PC-9 (cell line): ENCODE data around the gene VAMP5. TPM values are rescaled to one million over a fixed set of nuclear protein-coding genes. Genes with fewer than 3 reads are reported as not detected.

ENCODE experiments used
- BruUV-seq: library from RNA; stranded (reverse); fragments of 400-500 nt; replicated peaks from 2 replicates; lab custom pipeline; 2021; lab: Mats Ljungman, UMichigan
- CTCF ChIA-PET: fragments of 300-600 bp; sonication (Branson Sonifier 250); formaldehyde crosslinking; loops from one replicate; lab custom pipeline; 2022; ENCODE audit warnings: antibody characterized with exemption; lab: Charles Lee
- POLR2A ChIA-PET: fragments of 300-600 bp; sonication (Branson Sonifier 250); formaldehyde crosslinking; loops from one replicate; lab custom pipeline; 2022; ENCODE audit warnings: antibody characterized with exemption; ENCODE audit not compliant: unreplicated experiment; lab: Charles Lee
- DNase-seq, 2 experiments: peaks; one replicate each; pipeline versions ENCODE4 v3.0.0 to v3.0.0-alpha.2; 2015 to 2022; ENCODE audit warnings: mixed read lengths in 1 of 2
- H2AFZ ChIP-seq: fragments of 200-600 bp; sonication (generic); 2 replicates; pipeline ENCODE4 v1.8.1; 2017; ENCODE audit warnings: antibody characterized with exemption
- H3F3A ChIP-seq: fragments of 200-600 bp; sonication (generic); 2 replicates; pipeline ENCODE4 v1.8.1; 2017; ENCODE audit warnings: antibody characterized with exemption, mild to moderate bottlenecking, low read depth; ENCODE audit not compliant: insufficient read depth
- H3K27ac ChIP-seq: fragments of 200-600 bp; sonication (generic); 2 replicates; pipeline ENCODE4 v1.6.1; 2016; ENCODE audit warnings: mixed run types
- H3K27me3 ChIP-seq: fragments of 200-600 bp; sonication (generic); 2 replicates; pipeline ENCODE4 v1.6.1; 2016; ENCODE audit warnings: low read depth, mixed run types; ENCODE audit not compliant: insufficient read depth
- H3K36me3 ChIP-seq: fragments of 200-600 bp; sonication (generic); 2 replicates; pipeline ENCODE4 v1.6.1; 2016; ENCODE audit warnings: low read depth, mixed run types
- H3K4me1 ChIP-seq: fragments of 200-600 bp; sonication (generic); replicated peaks from 2 replicates; pipeline ENCODE4 v1.6.1; 2016; ENCODE audit warnings: mixed run types; ENCODE audit not compliant: insufficient read depth
- H3K4me2 ChIP-seq: fragments of 200-600 bp; sonication (generic); 2 replicates; pipeline ENCODE4 v1.6.1; 2017; ENCODE audit warnings: mixed run types
- H3K4me3 ChIP-seq: fragments of 200-600 bp; sonication (generic); 2 replicates; pipeline ENCODE4 v1.6.1; 2016; ENCODE audit warnings: mixed run types
- H3K79me2 ChIP-seq: fragments of 200-600 bp; sonication (generic); 2 replicates; pipeline ENCODE4 v1.6.1; 2017; ENCODE audit warnings: low read depth, mixed run types
- H3K9me2 ChIP-seq: fragments of 200-600 bp; sonication (generic); 2 replicates; pipeline ENCODE4 v1.8.1; 2017; ENCODE audit warnings: mild to moderate bottlenecking; ENCODE audit not compliant: insufficient read depth
- H3K9me3 ChIP-seq: fragments of 200-600 bp; sonication (generic); 2 replicates; pipeline ENCODE4 v1.8.1; 2016; ENCODE audit warnings: low read depth; ENCODE audit not compliant: insufficient read depth
- H4K20me1 ChIP-seq: fragments of 200-600 bp; sonication (generic); 2 replicates; pipeline ENCODE4 v1.8.1; 2017; ENCODE audit not compliant: insufficient read depth
- EZH2 ChIP-seq: fragments of 200-600 bp; sonication (generic); IDR thresholded peaks from 2 replicates; pipeline ENCODE4 v1.8.0; 2017; ENCODE audit warnings: antibody characterized with exemption, low read depth
- intact Hi-C: fragments of 100-400 bp; cut with micrococcal nuclease; formaldehyde crosslinking; loops from one replicate; pipeline ENCODE4 v1.10.0; 2022; ENCODE audit not compliant: unreplicated experiment
- total RNA-seq: library from RNA; stranded (reverse); gene quantifications from 2 replicates; pipeline ENCODE4 v1.2.3, GENCODE V29; 2021
- TF ChIP-seq, protein P1 (sequence below): fragments of 200-600 bp; sonication (generic); conservative IDR thresholded peaks from 2 replicates; pipeline ENCODE4 v1.6.1; 2017; ENCODE audit warnings: mixed run types, antibody characterized with exemption, mild to moderate bottlenecking, moderate library complexity

Gene VAMP5
- total RNA-seq, 1 experiment from 2014 or later: 7.2 TPM

DNA sequence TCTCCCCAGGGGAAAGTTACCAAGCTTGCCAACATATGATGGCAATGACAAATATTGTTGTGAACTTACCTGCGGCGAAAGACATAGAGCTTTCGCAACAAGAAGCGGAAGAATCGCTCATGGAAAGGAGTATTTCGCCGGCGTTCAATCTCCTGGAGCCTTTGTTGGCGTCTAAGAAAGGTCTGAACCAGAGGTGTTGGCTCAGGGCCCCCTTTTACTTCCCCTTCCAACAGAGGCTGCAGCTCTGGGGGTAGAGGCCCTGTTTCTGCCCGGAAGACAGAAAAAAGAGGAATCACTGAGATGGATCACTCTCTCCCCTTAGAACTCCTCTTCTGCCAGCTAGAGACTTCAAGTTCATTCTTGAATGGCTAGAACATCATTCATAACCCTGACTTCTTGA, 33.7 kb upstream of the VAMP5 start:
- Histone ChIP-seq H4K20me1 (peaks cover 8% of the 10 kb centered on the region), H3K36me3 (0 out of 2 replicates have a peak, but pooled peaks cover 6% of the 10 kb centered on the region), H3K79me2 (no peaks in the 10 kb centered on the region), H3F3A (peaks cover 44% of the 10 kb centered on the region), H3K9me3 (no peaks in the 10 kb centered on the region), H3K4me3 (no peak overlapping the region), H3K9me2 (no peaks in the 10 kb centered on the region), H3K4me1 (no peaks in the 10 kb centered on the region), H2AFZ (no peak overlapping the region), H3K4me2 (no peak overlapping the region), H3K27me3 (no peaks in the 10 kb centered on the region), H3K27ac (no peak overlapping the region)
- BruUV-seq: no TSS peak
- TF ChIP-seq, protein P1, sequence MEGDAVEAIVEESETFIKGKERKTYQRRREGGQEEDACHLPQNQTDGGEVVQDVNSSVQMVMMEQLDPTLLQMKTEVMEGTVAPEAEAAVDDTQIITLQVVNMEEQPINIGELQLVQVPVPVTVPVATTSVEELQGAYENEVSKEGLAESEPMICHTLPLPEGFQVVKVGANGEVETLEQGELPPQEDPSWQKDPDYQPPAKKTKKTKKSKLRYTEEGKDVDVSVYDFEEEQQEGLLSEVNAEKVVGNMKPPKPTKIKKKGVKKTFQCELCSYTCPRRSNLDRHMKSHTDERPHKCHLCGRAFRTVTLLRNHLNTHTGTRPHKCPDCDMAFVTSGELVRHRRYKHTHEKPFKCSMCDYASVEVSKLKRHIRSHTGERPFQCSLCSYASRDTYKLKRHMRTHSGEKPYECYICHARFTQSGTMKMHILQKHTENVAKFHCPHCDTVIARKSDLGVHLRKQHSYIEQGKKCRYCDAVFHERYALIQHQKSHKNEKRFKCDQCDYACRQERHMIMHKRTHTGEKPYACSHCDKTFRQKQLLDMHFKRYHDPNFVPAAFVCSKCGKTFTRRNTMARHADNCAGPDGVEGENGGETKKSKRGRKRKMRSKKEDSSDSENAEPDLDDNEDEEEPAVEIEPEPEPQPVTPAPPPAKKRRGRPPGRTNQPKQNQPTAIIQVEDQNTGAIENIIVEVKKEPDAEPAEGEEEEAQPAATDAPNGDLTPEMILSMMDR: no peak
- no peak for TF ChIP-seq EZH2
- intact Hi-C loops: loop anchor here (5.0 kb wide), 2 partner anchors 223 to 248 kb away; partner anchors contain the start of gene TGOLN2
- ChIA-PET POLR2A (interaction anchor here (0.6 kb wide), 2 partner anchors 12 to 190 kb away, joined by 3 to 5 read pairs; partner anchors contain the start of gene MAT2A), CTCF (no interaction called here)
- no peak for DNase-seq

DNA sequence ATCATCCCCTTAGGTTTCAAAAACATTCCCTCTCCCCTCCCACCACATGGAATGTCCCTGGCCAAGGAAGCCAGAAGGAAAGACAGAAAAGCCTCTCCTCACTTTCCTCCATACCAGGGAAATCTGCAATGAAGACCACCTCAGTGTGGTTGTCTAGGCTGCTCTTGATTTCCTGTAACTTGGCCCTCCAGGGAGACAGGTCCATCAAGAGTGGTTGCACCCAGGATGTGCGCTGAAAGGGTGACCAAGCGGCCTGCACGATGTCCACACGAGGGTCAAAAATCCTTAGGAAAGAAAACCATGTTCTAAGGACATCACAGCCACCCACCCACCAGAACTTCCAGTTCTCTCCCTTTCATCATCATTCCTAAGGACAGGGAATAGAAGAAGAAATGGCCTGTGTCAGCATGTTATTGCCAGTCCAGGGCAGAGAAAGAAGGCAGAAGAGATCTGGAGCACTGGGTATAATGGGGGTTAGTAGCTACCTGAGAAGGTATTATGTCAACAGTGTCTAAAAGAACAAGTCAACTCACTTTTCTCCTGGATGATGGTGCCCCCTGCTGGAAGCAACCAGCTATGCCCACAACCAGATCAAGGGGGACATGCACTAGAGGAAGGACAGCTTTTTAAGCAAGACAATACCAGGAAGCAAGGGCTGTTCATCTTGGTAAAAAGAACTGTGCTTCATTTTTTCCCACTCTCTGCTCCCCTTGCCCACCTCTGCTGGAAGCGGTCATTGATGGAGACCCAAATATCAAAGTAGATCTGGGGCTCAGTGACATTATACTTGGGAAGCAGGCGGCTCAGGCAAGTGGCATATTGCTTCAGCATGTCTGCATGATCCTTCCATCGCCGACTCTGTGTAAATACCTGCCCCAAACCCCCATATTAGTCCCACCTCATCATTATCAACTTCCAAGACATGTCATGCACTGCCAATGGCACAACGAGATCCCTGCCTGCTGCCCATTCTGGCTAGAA, 32.2 kb upstream of the VAMP5 start:
- no TSS peak for BruUV-seq
- H3K79me2 ChIP-seq: no peaks in the 10 kb centered on the region
- TF ChIP-seq EZH2: no peak
- TF ChIP-seq, protein P1: peak; percentile 93
- H2AFZ ChIP-seq: no peak overlapping the region
- DNase-seq: peak; percentile 75 to 80
- no peak overlapping the region for H3K27ac ChIP-seq
- no peaks in the 10 kb centered on the region for H3K4me1 ChIP-seq
- H3K36me3 ChIP-seq: 0 out of 2 replicates have a peak, but pooled peaks cover 5% of the 10 kb centered on the region
- H3K9me3 ChIP-seq: no peaks in the 10 kb centered on the region
- H4K20me1 ChIP-seq: no peaks in the 10 kb centered on the region
- no peak overlapping the region for H3K4me3 ChIP-seq
- ChIA-PET CTCF (interaction anchor here (0.6 to 1.6 kb wide), 7 partner anchors 12 to 251 kb away, joined by 3 to 16 read pairs (median 3); partner anchors contain the start of genes ELMOD3 and RETSAT), POLR2A (interaction anchor here (0.6 kb wide), 1 partner anchor 138 kb away, joined by 3 read pairs; no protein-coding TSS in a partner anchor)
- intact Hi-C loops: loop anchor here (1.0 to 5.0 kb wide), 4 partner anchors 132 to 250 kb away; partner anchors contain the start of gene TGOLN2
- H3K27me3 ChIP-seq: no peaks in the 10 kb centered on the region
- no peak overlapping the region for H3K4me2 ChIP-seq
- H3K9me2 ChIP-seq: no peaks in the 10 kb centered on the region
- H3F3A ChIP-seq: peaks cover 29% of the 10 kb centered on the region

DNA sequence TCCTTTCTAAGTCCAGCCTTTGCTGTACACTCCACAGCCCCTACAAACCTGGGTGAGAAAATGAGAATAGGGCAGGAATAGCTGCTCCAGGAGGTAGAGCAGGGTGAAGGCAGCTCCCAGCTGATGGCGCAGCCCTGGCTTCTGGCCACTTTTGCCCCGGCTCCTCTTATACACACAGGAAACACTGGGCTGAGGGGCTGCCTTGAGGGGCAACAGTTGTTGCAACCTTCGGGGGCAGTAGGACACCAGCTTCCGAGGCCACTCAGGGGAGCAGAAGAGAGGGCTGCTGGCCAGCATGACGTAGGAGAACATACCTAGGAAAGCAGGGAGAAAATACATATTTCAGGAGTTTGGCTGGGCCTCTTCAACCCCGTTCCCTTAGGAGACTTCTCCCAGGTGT, 31.0 kb upstream of the VAMP5 start:
- Histone ChIP-seq H3K4me1 (no peaks in the 10 kb centered on the region), H4K20me1 (no peaks in the 10 kb centered on the region), H3K79me2 (peaks cover 5% of the 10 kb centered on the region; the same call in 1 of the 2 replicates), H3K9me3 (no peaks in the 10 kb centered on the region), H3K4me3 (no peak overlapping the region), H3K27me3 (no peaks in the 10 kb centered on the region), H2AFZ (no peak overlapping the region), H3K9me2 (no peaks in the 10 kb centered on the region), H3F3A (peaks cover 18% of the 10 kb centered on the region; the same call in 1 of the 2 replicates), H3K4me2 (no peak overlapping the region), H3K36me3 (0 out of 2 replicates have a peak, but pooled peaks cover 10% of the 10 kb centered on the region), H3K27ac (no peak overlapping the region)
- ChIA-PET POLR2A (interaction anchor here (0.5 kb wide), 1 partner anchor 42 kb away, joined by 3 read pairs; the partner anchor contains the start of gene RNF181), CTCF (interaction anchor here (0.6 to 1.6 kb wide), 2 partner anchors 42 to 132 kb away, joined by 3 to 6 read pairs; partner anchors contain the start of gene RNF181)
- BruUV-seq: no TSS peak
- intact Hi-C loops: loop anchor here (5.0 kb wide), 2 partner anchors 226 to 251 kb away; partner anchors contain the start of gene TGOLN2
- DNase-seq: no peak
- TF ChIP-seq EZH2: no peak
- TF ChIP-seq, protein P1: no peak
